AG08396 (cell line): Measurements from ENCODE around the gene DEPP1.
A peak's percentile ranks its signal among the peaks of the same experiment; 100 is the strongest.

ENCODE experiments used
- DNase-seq: peaks from one replicate; pipeline ENCODE4 v3.0.0; 2012; ENCODE audit warnings: low spot score, mixed read lengths

DEPP1 gene

DNA sequence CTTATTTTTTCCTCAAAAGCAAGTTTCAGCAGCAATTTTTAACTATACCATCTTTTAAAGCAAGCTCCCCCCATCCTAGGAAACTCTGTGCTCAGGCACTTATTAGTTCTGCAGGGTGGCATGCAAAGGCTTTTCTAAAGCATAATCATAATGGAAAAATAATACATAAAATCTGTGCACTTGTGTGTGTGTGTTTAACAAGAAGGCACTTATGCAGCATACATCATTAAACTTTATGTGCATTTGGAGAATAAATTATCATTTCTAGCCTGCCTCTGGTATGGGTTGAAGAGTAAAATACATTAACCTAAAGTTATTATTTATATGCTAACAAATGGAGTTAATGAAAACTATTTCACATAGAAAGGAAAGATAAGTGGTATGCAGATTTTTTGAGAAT lies 24.6 kb downstream of the DEPP1 start:
- no peak for DNase-seq

GRCh38 chr10:44952779-44953231 lies 25.8 kb downstream of the DEPP1 start:
- DNase-seq = no peak

- no peak for DNase-seq
These were observed 26.9 kb downstream of the DEPP1 start for GRCh38 chr10:44951576-44952226.

DNA sequence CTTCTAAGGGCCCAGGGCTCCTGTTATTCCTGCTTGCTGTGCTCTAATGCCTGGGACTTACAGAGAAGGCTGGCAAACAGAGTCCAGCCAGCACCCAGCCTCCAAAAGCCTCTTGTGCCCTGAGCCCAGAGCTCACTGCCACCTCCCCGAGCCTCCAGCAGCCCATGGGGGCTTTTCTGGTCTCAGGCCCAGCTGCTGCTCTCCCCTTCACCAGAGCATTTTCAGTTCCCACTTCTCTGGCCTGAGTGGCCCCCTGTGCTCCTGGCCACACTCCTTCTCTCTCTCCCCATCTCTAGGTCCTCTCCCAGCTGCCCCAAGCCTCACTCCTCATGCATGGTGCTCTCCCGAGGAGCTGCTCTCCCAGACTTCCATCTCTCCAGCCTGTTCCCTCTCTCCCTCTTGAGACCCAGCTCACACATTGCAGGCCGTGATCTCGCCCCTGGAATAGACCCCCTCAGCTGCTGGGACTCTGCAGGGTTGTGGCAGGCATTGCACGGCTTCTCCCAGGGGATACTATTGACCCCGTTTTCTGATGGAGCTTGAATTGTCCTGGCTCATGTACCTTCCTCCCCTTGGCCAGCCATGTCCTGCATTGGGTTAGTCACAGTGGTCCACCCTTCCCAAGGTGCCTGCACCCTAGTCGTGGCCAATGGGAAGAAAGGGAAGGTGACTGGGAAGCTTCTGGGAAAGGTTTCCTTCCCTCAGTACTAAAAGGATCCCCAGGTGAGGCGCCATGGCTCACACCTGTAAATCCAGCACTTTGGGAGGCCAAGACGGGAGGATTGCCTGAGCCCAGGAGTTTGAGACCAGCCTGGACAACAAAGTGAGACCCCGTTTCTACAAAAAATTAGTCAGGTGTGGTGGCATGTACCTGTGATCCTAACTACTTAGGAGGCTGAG lies 28.0 kb downstream of the DEPP1 start:
- no peak for DNase-seq

DNA sequence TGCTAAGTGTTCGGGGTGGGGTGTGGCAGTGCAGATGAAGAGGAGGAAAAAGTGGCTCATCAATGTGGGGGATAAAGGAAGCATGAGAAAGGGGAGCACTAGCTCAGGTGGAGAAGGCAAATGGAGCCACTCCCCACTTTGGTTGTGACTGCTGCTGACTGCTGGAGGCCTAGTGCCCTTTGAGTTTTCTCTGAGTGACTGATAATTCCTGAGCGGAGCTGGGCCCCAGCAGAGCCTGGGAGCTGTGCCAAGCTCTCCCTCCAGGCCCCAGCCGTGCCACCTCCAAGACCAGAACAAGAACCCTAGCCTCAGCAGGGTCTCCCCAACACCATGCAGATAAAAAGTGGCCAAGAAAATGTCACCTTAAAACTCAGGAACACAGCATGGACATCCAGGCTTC lies 28.7 kb downstream of the DEPP1 start:
- no peak for DNase-seq

DNA sequence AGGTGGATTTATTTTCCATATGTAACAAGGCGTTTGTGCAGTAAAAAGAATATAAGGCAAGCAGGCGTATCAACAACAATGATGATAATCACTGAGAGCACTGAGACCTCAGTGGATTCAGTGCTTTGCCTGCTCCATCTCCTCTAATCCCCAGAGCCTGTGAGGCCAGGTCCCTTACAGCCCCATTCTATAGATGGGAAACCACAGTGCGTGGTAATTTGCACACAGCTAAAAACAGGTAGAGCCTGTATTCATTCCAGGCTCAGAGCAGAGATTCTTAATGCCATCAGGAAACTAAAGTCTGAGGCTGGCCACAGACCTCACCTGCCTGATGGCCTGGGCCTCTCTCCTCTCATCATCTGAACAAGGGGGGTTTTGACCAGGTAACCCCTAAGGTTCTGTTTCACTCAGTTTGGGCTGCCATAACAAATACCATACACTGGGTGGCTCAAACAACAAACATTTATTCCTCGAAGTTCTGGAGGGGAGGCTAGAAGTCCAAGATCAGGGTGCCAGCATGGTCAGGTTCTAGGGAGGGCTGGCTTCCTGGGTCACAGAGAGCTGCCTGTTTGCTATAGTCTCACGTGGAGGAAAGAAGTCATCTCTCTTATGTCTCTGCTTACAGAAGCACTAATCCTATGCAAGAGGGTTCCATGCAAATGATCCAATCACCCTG lies 29.3 kb downstream of the DEPP1 start:
- no peak for DNase-seq

DNA sequence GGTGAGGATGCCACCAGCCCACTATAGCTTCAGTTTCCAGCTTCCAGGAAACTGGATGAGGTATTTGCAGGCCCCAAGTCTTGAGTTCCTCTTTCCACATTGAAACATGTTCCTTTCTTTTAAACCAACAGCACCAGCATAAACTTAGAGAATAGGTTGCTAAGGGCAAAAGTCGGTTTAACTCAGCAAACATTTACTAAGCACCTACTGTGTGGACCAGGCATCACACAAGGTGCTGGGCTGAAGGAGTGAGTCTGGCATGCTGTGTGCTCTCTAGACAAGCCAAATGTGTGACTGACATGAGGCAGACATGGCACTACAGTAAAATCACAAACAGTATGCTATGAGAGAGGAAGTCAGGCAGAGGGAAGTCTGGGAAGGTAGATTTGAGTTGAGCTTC lies 30.0 kb downstream of the DEPP1 start:
- DNase-seq = no peak

GRCh38 chr10:44947371-44948152 lies 31.0 kb downstream of the DEPP1 start:
- DNase-seq = no peak

DNA sequence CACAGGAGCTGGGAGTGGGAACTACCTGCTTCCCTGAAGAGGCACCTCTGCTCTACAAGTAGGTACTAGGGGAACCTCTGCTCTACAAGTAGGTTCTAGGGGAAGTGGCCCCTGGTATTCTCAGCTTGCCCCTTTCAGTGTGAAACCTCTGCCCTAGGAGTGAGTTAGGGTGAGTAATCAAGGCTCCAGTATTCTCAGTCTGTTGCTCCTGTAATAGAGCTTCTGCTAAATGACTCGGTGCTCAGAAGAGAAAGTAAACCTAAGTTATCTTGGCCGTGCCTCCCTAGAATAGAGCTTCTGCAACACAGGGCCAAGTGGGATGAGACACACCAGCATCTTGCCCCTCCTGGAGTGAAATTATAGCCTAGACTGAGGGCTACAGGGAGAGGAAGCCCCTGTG lies 32.4 kb downstream of the DEPP1 start:
- no peak for DNase-seq

DNA sequence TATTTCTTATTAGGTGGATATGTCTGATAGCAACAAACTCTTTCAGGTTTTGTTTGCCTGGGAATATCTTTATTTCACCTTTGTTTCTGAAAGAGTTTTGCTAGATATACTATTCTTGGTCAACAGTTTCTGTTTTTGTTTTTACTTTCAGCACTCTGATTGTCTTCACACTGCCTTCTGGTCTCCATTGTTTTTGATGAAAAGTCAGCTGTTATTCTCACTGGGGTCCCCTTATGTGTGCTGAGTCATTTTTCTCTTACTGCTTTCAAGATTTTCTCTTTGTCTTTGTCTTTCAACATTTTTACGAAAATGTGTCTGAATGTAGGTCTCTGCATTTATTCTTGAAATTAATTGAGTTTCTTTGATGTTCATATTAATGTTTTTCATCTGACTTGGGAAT lies 34.3 kb downstream of the DEPP1 start:
- DNase-seq = no peak

DNA sequence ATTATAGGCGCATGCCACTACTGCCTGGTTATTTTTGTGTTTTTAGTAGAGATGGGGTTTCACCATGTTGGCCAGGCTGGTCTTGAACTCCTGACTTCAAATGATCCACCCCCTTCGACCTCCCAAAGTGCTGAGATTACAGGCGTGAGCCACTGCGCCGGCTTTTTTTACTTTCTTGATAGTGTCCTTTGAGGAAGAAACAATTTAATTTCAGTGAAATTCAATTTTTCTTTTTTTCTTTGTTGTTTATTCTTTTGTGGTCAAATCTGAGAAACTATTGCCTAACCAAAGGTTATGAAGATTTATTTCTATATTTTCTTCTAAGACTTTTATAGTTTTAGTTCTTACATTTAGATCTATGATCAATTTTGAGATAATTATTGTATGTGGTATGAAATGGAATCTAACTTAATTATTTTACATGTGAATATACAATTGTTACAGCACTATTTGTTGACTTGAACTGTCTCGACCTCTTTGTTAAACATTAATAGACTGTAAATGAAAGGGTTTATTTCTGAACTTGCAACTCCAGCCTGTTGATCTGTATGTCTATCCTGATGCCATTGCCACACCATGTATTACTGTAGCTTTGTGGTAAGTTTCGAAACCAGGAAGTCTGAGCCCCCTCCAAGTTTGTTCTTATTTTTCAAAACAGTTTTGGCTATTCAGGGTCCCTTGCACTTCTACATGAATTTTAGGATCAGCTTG lies 38.8 kb downstream of the DEPP1 start:
- no peak for DNase-seq

DNA sequence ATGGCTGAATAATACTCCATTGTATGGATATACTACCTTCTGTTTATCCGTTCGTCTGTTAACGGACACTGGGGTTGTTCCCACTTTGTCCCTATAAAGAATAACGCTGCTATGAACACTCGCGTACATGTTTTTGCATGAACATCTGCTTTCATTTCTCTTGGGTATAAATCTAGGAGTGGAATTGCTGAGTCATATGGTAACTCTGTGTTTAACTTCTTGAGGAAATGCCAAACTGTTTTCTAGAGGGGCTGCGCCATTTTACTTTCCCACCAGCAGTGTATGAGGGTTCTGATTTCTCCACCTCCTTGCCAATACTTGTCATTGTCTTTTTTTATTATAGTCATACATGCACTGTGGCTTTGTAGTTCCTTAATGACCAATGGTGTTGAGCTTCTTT lies 39.7 kb downstream of the DEPP1 start:
- DNase-seq = no peak

GRCh38 chr10:44937196-44938005 lies 41.2 kb downstream of the DEPP1 start:
- DNase-seq = no peak

DNA sequence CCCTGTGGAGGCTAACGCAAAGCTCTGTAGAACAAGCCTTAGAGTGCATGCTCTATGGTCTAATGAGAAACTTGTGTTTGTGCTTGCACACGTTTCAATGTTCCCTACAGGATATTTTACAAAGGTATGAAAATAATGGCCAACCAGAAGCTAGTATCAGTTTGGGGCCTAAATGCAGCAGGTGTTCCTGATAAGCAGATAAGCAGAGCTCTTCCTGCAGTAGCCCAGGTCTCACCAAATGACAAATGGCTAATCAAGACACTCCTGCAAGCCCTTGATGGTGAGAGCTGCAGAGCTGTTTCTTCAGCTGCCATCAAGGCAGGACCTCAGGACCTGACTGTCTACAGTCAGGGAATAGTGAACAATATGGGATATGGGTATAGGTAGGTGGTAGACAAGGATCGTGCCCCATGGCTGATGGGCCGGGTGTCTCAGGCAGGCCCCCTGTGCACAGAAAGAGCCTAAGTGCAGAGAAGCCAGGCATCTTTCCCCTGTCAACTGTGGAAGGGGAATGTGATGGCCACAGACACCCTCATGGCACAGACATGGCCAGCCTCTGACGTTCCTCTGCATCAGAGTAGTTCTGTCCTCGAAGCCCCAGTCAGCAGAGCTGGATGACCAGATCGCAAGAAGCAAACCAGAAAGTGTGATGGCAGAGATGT lies 42.2 kb downstream of the DEPP1 start:
- no peak for DNase-seq

DNA sequence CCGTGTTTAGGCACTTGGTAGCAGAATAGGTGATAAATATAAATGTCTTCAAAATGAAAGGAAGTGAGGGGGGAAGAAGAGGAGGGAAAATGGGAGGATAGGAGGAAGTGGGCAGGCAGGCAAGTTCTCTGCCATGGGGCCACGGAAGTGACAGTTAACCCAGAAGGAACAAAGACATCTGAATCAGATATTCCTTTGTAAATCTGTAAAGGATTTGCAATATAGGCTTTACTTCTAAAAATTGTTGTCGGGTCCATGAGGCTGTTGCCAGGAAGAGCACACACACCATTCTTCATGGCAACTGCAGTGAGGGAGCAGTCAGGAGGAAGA lies 42.7 kb downstream of the DEPP1 start:
- DNase-seq = no peak

DNA sequence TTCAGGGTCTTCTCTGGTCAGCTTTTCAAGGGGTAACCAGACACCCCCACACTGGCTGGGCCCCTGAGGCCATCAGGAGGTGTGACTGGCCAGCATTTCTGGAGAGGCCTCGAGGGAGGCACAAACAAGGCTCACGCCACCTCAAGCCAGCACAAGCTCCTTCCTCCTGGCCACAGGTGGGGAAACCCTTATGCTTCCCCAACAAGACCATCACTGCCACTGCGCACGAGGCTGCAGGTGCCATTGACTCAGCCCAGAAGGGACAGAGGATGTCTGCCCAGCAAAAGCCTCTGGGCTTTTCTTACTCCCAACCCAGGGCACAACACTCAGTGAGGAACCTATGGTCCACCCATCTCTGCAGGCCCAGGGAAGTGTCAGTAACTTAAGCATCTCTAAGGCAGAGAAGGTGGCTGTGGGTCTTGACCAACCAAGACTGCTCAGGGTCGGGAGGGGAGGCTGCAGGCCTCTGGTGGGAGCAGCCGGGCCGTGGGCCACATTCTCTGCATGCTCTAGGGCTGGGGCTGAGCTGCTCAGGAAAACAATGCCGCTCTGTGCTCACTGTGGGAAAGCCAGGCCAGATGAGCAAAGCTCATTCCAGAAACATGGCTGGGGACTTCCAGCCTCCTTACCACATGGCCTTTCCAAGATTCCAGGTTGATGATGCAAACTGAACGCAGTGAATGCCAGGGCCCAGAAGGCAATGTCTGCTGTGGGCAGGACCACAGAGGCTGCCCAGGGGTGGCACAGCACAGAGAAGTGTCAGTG lies 43.2 kb downstream of the DEPP1 start:
- DNase-seq = peak; percentile 60

DNA sequence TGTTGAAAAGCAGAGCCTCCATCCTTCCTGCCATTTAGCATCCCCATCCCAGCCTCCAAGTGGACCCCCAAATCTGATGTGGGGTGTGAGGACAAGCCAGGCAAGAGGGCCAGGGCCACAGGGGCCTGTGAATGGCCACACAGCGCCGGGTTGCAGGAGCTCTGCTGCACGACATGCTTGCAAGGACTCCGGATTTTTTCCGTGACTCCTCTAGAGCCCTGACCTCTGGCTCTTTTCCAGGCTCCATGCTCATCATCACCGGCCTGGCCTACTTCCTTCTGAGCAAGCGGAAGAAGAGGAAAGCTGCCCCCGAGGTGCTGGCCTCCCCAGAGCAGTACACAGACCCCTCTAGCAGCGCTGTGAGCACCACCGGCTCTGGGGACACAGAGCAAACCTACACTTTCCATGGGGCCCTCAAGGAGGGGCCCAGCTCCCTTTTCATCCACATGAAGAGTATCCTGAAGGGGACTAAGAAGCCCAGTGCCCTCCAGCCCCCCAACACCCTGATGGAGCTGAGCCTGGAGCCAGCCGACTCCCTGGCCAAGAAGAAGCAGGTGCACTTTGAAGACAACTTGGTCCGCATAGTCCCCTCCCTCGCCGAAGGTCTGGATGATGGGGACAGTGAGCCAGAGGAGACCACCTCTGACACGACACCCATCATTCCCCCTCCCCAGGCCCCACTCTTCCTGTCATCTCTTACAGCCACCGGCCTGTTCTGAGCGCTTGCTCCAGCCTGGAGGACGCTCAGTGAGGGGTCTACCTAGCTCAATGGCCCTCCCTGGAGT lies 44.0 kb downstream of the DEPP1 start:
- DNase-seq = no peak

DNA sequence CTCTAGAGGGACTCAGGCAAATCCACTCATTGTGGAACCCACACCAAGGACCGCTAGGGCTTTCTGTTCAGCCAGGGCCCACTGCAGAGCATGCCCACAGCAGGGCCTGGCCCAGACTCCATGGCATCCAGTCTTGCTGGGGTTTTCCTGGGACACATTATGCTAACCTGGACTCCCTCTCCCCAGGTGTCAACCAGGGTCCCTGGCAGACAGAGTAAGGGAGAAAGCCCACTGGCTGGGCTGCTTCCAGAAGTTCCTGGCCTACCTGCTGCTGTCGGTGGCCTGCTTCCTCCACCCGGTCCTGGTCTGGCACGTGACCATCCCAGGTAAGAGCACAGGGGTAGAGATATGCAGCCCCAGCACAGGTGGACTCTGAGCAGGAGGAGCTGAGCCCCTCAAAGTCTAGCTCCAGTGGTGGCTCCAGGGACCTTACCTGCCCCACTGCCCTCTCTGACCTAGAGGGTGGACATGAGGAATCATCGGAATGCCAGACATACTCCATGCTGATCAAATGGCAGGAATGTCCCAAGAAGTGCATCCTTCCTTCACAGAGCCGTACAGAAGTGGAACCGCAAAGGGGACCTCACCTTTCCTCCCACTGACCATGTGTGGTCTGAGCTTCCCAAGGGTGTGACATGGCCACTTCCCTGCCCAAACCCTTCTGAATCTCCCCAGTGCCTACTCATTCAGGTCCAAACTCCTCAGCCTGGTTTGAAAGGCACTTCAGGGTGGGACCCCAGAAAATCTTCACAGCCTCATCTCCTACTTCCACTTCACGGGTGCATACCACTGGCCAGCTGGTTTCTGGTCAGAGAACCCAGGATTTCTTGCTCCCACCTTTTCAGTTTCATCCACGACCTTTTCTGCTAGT lies 44.9 kb downstream of the DEPP1 start:
- no peak for DNase-seq
